Right atrium auricular region (tissue), 2 donors: Measurements from ENCODE around the gene RNF146. TPM values are rescaled to one million over a fixed set of nuclear protein-coding genes. Genes with fewer than 3 reads are reported as not detected.

ENCODE experiments used
- DNase-seq: peaks from one replicate; pipeline ENCODE4 v3.0.0-alpha.2; 2019; ENCODE audit warnings: low spot score
- H3K27ac ChIP-seq, 2 donors: fragments of 200-600 bp; sonication (generic); 1 replicate in 1 of 2; 2 replicates in 1 of 2; pipeline ENCODE4 v1.5.1; 2016 to 2019
- H3K27me3 ChIP-seq, 2 donors: fragments of 200-600 bp; sonication (generic); one replicate each; pipeline versions ENCODE4 v1.5.1 to v1.6.0; 2017 to 2019
- H3K36me3 ChIP-seq: fragments of 200-600 bp; sonication (generic); one replicate; pipeline ENCODE4 v1.5.1; 2016
- H3K4me1 ChIP-seq, 2 donors: fragments of 200-600 bp; sonication (generic); one replicate each; pipeline versions ENCODE4 v1.5.1 to v1.6.0; 2017 to 2019
- H3K4me3 ChIP-seq, 2 donors: fragments of 200-600 bp; sonication (generic); 1 replicate in 1 of 2; 2 replicates in 1 of 2; pipeline ENCODE4 v1.5.1; 2017 to 2019; ENCODE audit warnings: mild to moderate bottlenecking in 1 of 2, moderate library complexity in 1 of 2
- H3K9me3 ChIP-seq, 2 donors: fragments of 200-600 bp; sonication (generic); one replicate each; pipeline ENCODE4 v1.5.1; 2019
- CTCF ChIP-seq, 2 donors: fragments of 200-600 bp; sonication (generic); IDR thresholded peaks; one replicate each; pipeline ENCODE4 v1.5.1; 2019; ENCODE audit warnings: antibody characterized with exemption in 2 of 2
- total RNA-seq, 2 donors: library from RNA; depleted of rRNA; stranded (reverse); fragments of >200 nt; gene quantifications; one replicate each; pipeline ENCODE4 v1.1.0, GENCODE V29; 2016

The RNF146 gene
- total RNA-seq, 2 donors from 2014 or later = 41.3 to 44.8 TPM

GRCh38 chr6:127243501-127243900 lies 23.2 kb upstream of the RNF146 start:
- Histone ChIP-seq H3K27ac (no peak overlapping the region), H3K9me3 (no peaks in the 10 kb centered on the region), H3K36me3 (no peaks in the 10 kb centered on the region), H3K27me3 (no peaks in the 10 kb centered on the region), H3K4me1 (no peaks in the 10 kb centered on the region), H3K4me3 (no peak overlapping the region)
- no peak for TF ChIP-seq CTCF (IDR thresholded peaks at IDR 0.05)
- DNase-seq = no peak

- DNase-seq = no peak
- Histone ChIP-seq H3K4me1 (no peaks in the 10 kb centered on the region), H3K36me3 (no peaks in the 10 kb centered on the region), H3K9me3 (no peaks in the 10 kb centered on the region), H3K4me3 (no peak overlapping the region), H3K27ac (no peak overlapping the region), H3K27me3 (no peaks in the 10 kb centered on the region)
- TF ChIP-seq CTCF (IDR thresholded peaks at IDR 0.05) = no peak
Observed at GRCh38 chr6:127247114-127248096, 19.3 kb upstream of the RNF146 start.

- Histone ChIP-seq H3K27me3 (no peaks in the 10 kb centered on the region), H3K4me3 (no peak overlapping the region), H3K4me1 (no peaks in the 10 kb centered on the region), H3K27ac (no peak overlapping the region), H3K36me3 (no peaks in the 10 kb centered on the region), H3K9me3 (no peaks in the 10 kb centered on the region)
- no peak for DNase-seq
- TF ChIP-seq CTCF (IDR thresholded peaks at IDR 0.05) = no peak
Observed at GRCh38 chr6:127249621-127250020, 17.0 kb upstream of the RNF146 start.

- TF ChIP-seq CTCF (IDR thresholded peaks at IDR 0.05) = no peak
- H3K27me3 ChIP-seq = no peaks in the 10 kb centered on the region
- H3K4me3 ChIP-seq = no peak overlapping the region
- H3K4me1 ChIP-seq = no peaks in the 10 kb centered on the region
- no peak overlapping the region for H3K27ac ChIP-seq
- DNase-seq = no peak
- H3K36me3 ChIP-seq = no peaks in the 10 kb centered on the region
- no peaks in the 10 kb centered on the region for H3K9me3 ChIP-seq
Observed at GRCh38 chr6:127255286-127255685, 11.4 kb upstream of the RNF146 start.

GRCh38 chr6:127262896-127263295 lies 3.8 kb upstream of the RNF146 start:
- no peak for TF ChIP-seq CTCF (IDR thresholded peaks at IDR 0.05)
- no peak for DNase-seq

More at GRCh38 chr6:127262896-127263295, 3.8 kb upstream of the RNF146 start:
- Histone ChIP-seq H3K27ac (no peak overlapping the region), H3K36me3 (no peaks in the 10 kb centered on the region), H3K27me3 (no peaks in the 10 kb centered on the region), H3K4me3 (no peak overlapping the region), H3K9me3 (no peaks in the 10 kb centered on the region), H3K4me1 (peaks cover 0 to 6% of the 10 kb centered on the region in 2 donors)
